Chondrocyte (in vitro differentiated cells): Measurements from ENCODE around the gene PRKD1. TPM values are rescaled to one million over a fixed set of nuclear protein-coding genes. Genes with fewer than 3 reads are reported as not detected.

Experiments used
- DNase-seq: peaks from one replicate; pipeline ENCODE4 v3.0.0; 2021; ENCODE audit warnings: mixed read lengths, low spot score
- H3K27ac Mint-ChIP-seq: one replicate; pipeline ENCODE4 v1.8.0; 2021; ENCODE audit warnings: mild to moderate bottlenecking, moderate library complexity, mixed read lengths; ENCODE audit not compliant: unreplicated experiment
- H3K27me3 Mint-ChIP-seq: 2 replicates; pipeline ENCODE4 v1.8.0; 2021; ENCODE audit warnings: low read depth, mixed read lengths
- H3K36me3 Mint-ChIP-seq: 2 replicates; pipeline ENCODE4 v1.8.0; 2021; ENCODE audit warnings: low read depth, mixed read lengths
- H3K4me1 Mint-ChIP-seq: 2 replicates; pipeline ENCODE4 v1.8.0; 2021; ENCODE audit warnings: low read depth, mild to moderate bottlenecking, mixed read lengths
- H3K4me3 Mint-ChIP-seq: one replicate; pipeline ENCODE4 v1.8.0; 2021; ENCODE audit warnings: mild to moderate bottlenecking, moderate library complexity, mixed read lengths; ENCODE audit not compliant: unreplicated experiment
- H3K9me3 Mint-ChIP-seq: 2 replicates; pipeline ENCODE4 v1.8.0; 2021; ENCODE audit warnings: low read depth, mixed read lengths
- CTCF ChIP-seq: fragments of 200-600 bp; sonication (generic); IDR thresholded peaks from 2 replicates; pipeline ENCODE4 v1.5.0; 2021; ENCODE audit warnings: antibody characterized with exemption, mild to moderate bottlenecking, moderate library complexity
- total RNA-seq: library from RNA; stranded (reverse); gene quantifications from 3 replicates; pipeline ENCODE4 v1.2.1, GENCODE V29; 2021

Gene PRKD1
- total RNA-seq, 1 donor from 2014 or later, result 11.1 TPM

GRCh38 chr14:29672831-29673230, 254.8 kb downstream of the PRKD1 start:
- H3K27ac Mint-ChIP-seq, result no peak overlapping the region
- H3K27me3 Mint-ChIP-seq, result no peaks in the 10 kb centered on the region
- DNase-seq, result no peak
- H3K4me1 Mint-ChIP-seq, result peaks cover 14% of the 10 kb centered on the region
- TF ChIP-seq CTCF, result no peak
- no peaks in the 10 kb centered on the region for H3K36me3 Mint-ChIP-seq
- H3K9me3 Mint-ChIP-seq, result no peaks in the 10 kb centered on the region
- no peak overlapping the region for H3K4me3 Mint-ChIP-seq

- Mint-ChIP-seq H3K4me3 (no peak overlapping the region), H3K9me3 (no peaks in the 10 kb centered on the region), H3K4me1 (peaks cover 14% of the 10 kb centered on the region), H3K27ac (peak overlapping the region; percentile 85), H3K27me3 (no peaks in the 10 kb centered on the region), H3K36me3 (no peaks in the 10 kb centered on the region)
- TF ChIP-seq CTCF, result no peak
- no peak for DNase-seq
These were observed 256.6 kb downstream of the PRKD1 start for GRCh38 chr14:29671034-29671433.

GRCh38 chr14:29668201-29668600, 259.4 kb downstream of the PRKD1 start:
- Mint-ChIP-seq H3K27me3 (no peaks in the 10 kb centered on the region), H3K4me1 (peaks cover 29% of the 10 kb centered on the region), H3K9me3 (no peaks in the 10 kb centered on the region), H3K36me3 (no peaks in the 10 kb centered on the region), H3K27ac (no peak overlapping the region), H3K4me3 (no peak overlapping the region)
- no peak for TF ChIP-seq CTCF
- no peak for DNase-seq

- Mint-ChIP-seq H3K27me3 (no peaks in the 10 kb centered on the region), H3K4me1 (peaks cover 20% of the 10 kb centered on the region), H3K27ac (no peak overlapping the region), H3K9me3 (no peaks in the 10 kb centered on the region), H3K4me3 (no peak overlapping the region), H3K36me3 (no peaks in the 10 kb centered on the region)
- DNase-seq, result no peak
- TF ChIP-seq CTCF, result no peak
These were observed 263.1 kb downstream of the PRKD1 start for GRCh38 chr14:29664515-29664914.

- Mint-ChIP-seq H3K4me3 (peak overlapping the region; percentile 16), H3K27ac (peak overlapping the region; percentile 74), H3K27me3 (no peaks in the 10 kb centered on the region), H3K4me1 (peaks cover 20% of the 10 kb centered on the region), H3K36me3 (no peaks in the 10 kb centered on the region), H3K9me3 (no peaks in the 10 kb centered on the region)
- no peak for TF ChIP-seq CTCF
- no peak for DNase-seq
These were observed 264.3 kb downstream of the PRKD1 start for GRCh38 chr14:29663281-29663801.
